PC-3 (cell line): ENCODE measurements around the gene KCNQ5. TPM values are rescaled to one million over a fixed set of nuclear protein-coding genes. Genes with fewer than 3 reads are reported as not detected.

ENCODE experiments used
- ATAC-seq: fragments of 200-7000 bp; cut with Tn5 transposase; 2 replicates; pipeline ENCODE4 v1.9.1; 2020; ENCODE audit warnings: mild to moderate bottlenecking, moderate library complexity
- BruUV-seq: library from RNA; stranded (reverse); fragments of 400-500 nt; replicated peaks from 2 replicates; lab custom pipeline; 2021; lab: Mats Ljungman, UMichigan
- CTCF ChIA-PET: fragments of 300-600 bp; sonication (Branson Sonifier 250); formaldehyde crosslinking; loops from one replicate; lab custom pipeline; 2022; ENCODE audit warnings: antibody characterized with exemption; lab: Charles Lee
- POLR2A ChIA-PET: fragments of 300-600 bp; sonication (Branson Sonifier 250); formaldehyde crosslinking; loops from one replicate; lab custom pipeline; 2022; ENCODE audit warnings: antibody characterized with exemption; ENCODE audit not compliant: unreplicated experiment; lab: Charles Lee
- DNase-seq: peaks from one replicate; pipeline ENCODE4 v3.0.0-alpha.2; 2015
- H2AFZ ChIP-seq: fragments of 300-600 bp; sonication (generic); 2 replicates; pipeline ENCODE4 v1.6.0; 2016; ENCODE audit warnings: antibody characterized with exemption, low read length
- H3F3A ChIP-seq: fragments of 300-600 bp; sonication (generic); one replicate; pipeline ENCODE4 v1.6.0; 2017; ENCODE audit warnings: antibody characterized with exemption, low read length, control low read depth, mild to moderate bottlenecking; ENCODE audit not compliant: unreplicated experiment
- H3K27ac ChIP-seq: fragments of 300-600 bp; sonication (generic); 2 replicates; pipeline ENCODE4 v1.5.1; 2016; ENCODE audit warnings: mild to moderate bottlenecking, low read length
- H3K27me3 ChIP-seq: fragments of 300-600 bp; sonication (generic); 2 replicates; pipeline ENCODE4 v1.6.1; 2016; ENCODE audit warnings: low read length, mixed read lengths
- H3K36me3 ChIP-seq: fragments of 300-600 bp; sonication (generic); 2 replicates; pipeline ENCODE4 v1.6.1; 2016; ENCODE audit warnings: low read depth, mixed run types, low read length, mixed read lengths
- H3K4me1 ChIP-seq: fragments of 300-600 bp; sonication (generic); 2 replicates; pipeline ENCODE4 v1.5.1; 2016; ENCODE audit warnings: low read length; ENCODE audit not compliant: insufficient read depth
- H3K4me2 ChIP-seq: fragments of 300-600 bp; sonication (generic); 2 replicates; pipeline ENCODE4 v1.6.0; 2016; ENCODE audit warnings: low read length
- H3K4me3 ChIP-seq: fragments of 300-600 bp; sonication (generic); 2 replicates; pipeline ENCODE4 v1.5.1; 2016; ENCODE audit warnings: mild to moderate bottlenecking, low read length, mixed read lengths
- H3K79me2 ChIP-seq: fragments of 300-600 bp; sonication (generic); 2 replicates; pipeline ENCODE4 v1.6.1; 2017; ENCODE audit warnings: low read length, mixed read lengths
- H3K9ac ChIP-seq: fragments of 300-600 bp; sonication (generic); 2 replicates; pipeline ENCODE4 v1.6.0; 2016; ENCODE audit warnings: mild to moderate bottlenecking, low read length
- H3K9me2 ChIP-seq: fragments of 300-600 bp; sonication (generic); replicated peaks from 2 replicates; pipeline ENCODE4 v1.6.1; 2016; ENCODE audit warnings: mixed run types, low read length, mixed read lengths
- H3K9me3 ChIP-seq: fragments of 300-600 bp; sonication (generic); 2 replicates; pipeline ENCODE4 v1.6.1; 2016; ENCODE audit warnings: low read length, mixed read lengths
- H4K20me1 ChIP-seq: fragments of 300-600 bp; sonication (generic); 2 replicates; pipeline ENCODE4 v1.6.1; 2016; ENCODE audit warnings: low read length, mixed read lengths
- CTCF ChIP-seq: fragments of 300-600 bp; sonication (generic); conservative IDR thresholded peaks from 2 replicates; pipeline ENCODE4 v1.5.1; 2017; ENCODE audit warnings: antibody characterized with exemption, low read depth, mild to moderate bottlenecking, low read length
- EZH2 ChIP-seq: fragments of 300-600 bp; sonication (generic); IDR thresholded peaks from one replicate; pipeline ENCODE4 v1.6.1; 2017; ENCODE audit warnings: antibody characterized with exemption, mild to moderate bottlenecking, low read length; ENCODE audit not compliant: unreplicated experiment
- EZH2phosphoT487 ChIP-seq: fragments of 300-600 bp; sonication (generic); IDR thresholded peaks from 2 replicates; pipeline ENCODE4 v1.6.1; 2018; ENCODE audit warnings: mild to moderate bottlenecking, antibody characterized with exemption, low read length, borderline replicate concordance
- intact Hi-C: fragments of 100-400 bp; cut with micrococcal nuclease; formaldehyde crosslinking; loops from 2 replicates; pipeline ENCODE4 v1.9.0; 2023
- total RNA-seq: library from RNA; depleted of rRNA; stranded (reverse); fragments of >200 nt; gene quantifications from 2 replicates; pipeline ENCODE4 v1.2.3, GENCODE V29; 2014

Gene KCNQ5
- total RNA-seq, 1 experiment from 2014 or later = not detected

- Histone ChIP-seq H3K9me3 (no peaks in the 10 kb centered on the region), H3K4me3 (no peak overlapping the region), H3K27ac (no peak overlapping the region), H3K4me1 (peaks cover 25% of the 10 kb centered on the region), H3F3A (no peaks in the 10 kb centered on the region), H4K20me1 (no peaks in the 10 kb centered on the region), H3K36me3 (no peaks in the 10 kb centered on the region), H3K27me3 (no peaks in the 10 kb centered on the region), H3K4me2 (no peak overlapping the region), H3K79me2 (no peaks in the 10 kb centered on the region), H3K9me2 (no peaks in the 10 kb centered on the region), H2AFZ (no peak overlapping the region), H3K9ac (no peak overlapping the region)
- TF ChIP-seq EZH2 = no peak
- no peak for TF ChIP-seq EZH2phosphoT487
- no peak for TF ChIP-seq CTCF
- no peak for DNase-seq
- intact Hi-C loops = no loop called here
- POLR2A ChIA-PET = no interaction called here
- CTCF ChIA-PET = no interaction called here
- BruUV-seq = no TSS peak
- ATAC-seq = no peak
These were observed 192.1 kb downstream of the KCNQ5 start for GRCh38 chr6:72813807-72814596.

GRCh38 chr6:72816022-72816421 lies 194.2 kb downstream of the KCNQ5 start:
- intact Hi-C loops = loop anchor here (5.0 kb wide), 1 partner anchor 146 kb away; no protein-coding TSS in a partner anchor
- CTCF ChIA-PET = no interaction called here
- Histone ChIP-seq H3K9me3 (no peaks in the 10 kb centered on the region), H3K79me2 (no peaks in the 10 kb centered on the region), H3K27me3 (no peaks in the 10 kb centered on the region), H3K4me1 (peaks cover 25% of the 10 kb centered on the region), H3K9ac (no peak overlapping the region), H3K9me2 (no peaks in the 10 kb centered on the region), H2AFZ (no peak overlapping the region), H4K20me1 (no peaks in the 10 kb centered on the region), H3K4me3 (no peak overlapping the region), H3K36me3 (no peaks in the 10 kb centered on the region), H3F3A (no peaks in the 10 kb centered on the region), H3K27ac (no peak overlapping the region), H3K4me2 (no peak overlapping the region)
- POLR2A ChIA-PET = no interaction called here
- no TSS peak for BruUV-seq
- ATAC-seq = no peak
- TF ChIP-seq EZH2 (no peak), EZH2phosphoT487 (no peak), CTCF (no peak)
- no peak for DNase-seq

GRCh38 chr6:72817208-72817607 lies 195.3 kb downstream of the KCNQ5 start:
- peak overlapping the region; percentile 61 for H3K27ac ChIP-seq
- intact Hi-C loops = loop anchor here (1.0 to 5.0 kb wide), 2 partner anchors 145 to 168 kb away; no protein-coding TSS in a partner anchor
- H2AFZ ChIP-seq = no peak overlapping the region
- ChIA-PET POLR2A (no interaction called here), CTCF (no interaction called here)
- BruUV-seq = no TSS peak
- H3K4me2 ChIP-seq = no peak overlapping the region
- no peak overlapping the region for H3K9ac ChIP-seq
- no peaks in the 10 kb centered on the region for H3K79me2 ChIP-seq
- H3K9me2 ChIP-seq = no peaks in the 10 kb centered on the region
- H3K27me3 ChIP-seq = no peaks in the 10 kb centered on the region
- peaks cover 16% of the 10 kb centered on the region for H3K4me1 ChIP-seq
- ATAC-seq = peak; percentile 70
- H3F3A ChIP-seq = no peaks in the 10 kb centered on the region
- H4K20me1 ChIP-seq = no peaks in the 10 kb centered on the region
- no peaks in the 10 kb centered on the region for H3K36me3 ChIP-seq
- no peak overlapping the region for H3K4me3 ChIP-seq
- TF ChIP-seq EZH2phosphoT487 (no peak), EZH2 (no peak), CTCF (no peak)
- no peaks in the 10 kb centered on the region for H3K9me3 ChIP-seq
- peak; percentile 20 for DNase-seq
